OCI-LY3 (cell line): Measurements from ENCODE around the gene RELN.

Experiments
- CTCF ChIP-seq: fragments of 200-600, 300-600 bp; sonication (generic); IDR thresholded peaks from 2 replicates; pipeline ENCODE4 v1.5.1; 2014; ENCODE audit warnings: antibody characterized with exemption, low read length, low read depth
- EZH2phosphoT487 ChIP-seq: fragments of 200-600 bp; shearing (Covaris generic); IDR thresholded peaks from 2 replicates; pipeline ENCODE4 v1.6.1; 2018; ENCODE audit warnings: antibody characterized with exemption, mixed run types, low read depth

- TF ChIP-seq CTCF: no peak
- TF ChIP-seq EZH2phosphoT487: no peak
Measured at GRCh38 chr7:103988468-103989199, 824 bp downstream of the RELN start.
